Stimulated activated CD4-positive, alpha-beta T cell treated with anti-CD3 and anti-CD28 coated beads, TNF-alpha, amount 100 ng/mL, for 1 hour (primary cell): ENCODE measurements around the gene RGS16.

Experiments
- DNase-seq, 3 donors: peaks; one replicate each; pipeline ENCODE4 v3.0.0-alpha.2; 2020; ENCODE audit warnings: low read depth in 3 of 3, low spot score in 1 of 3

RGS16 gene

GRCh38 chr1:182586380-182586779 lies 17.8 kb downstream of the RGS16 start:
- no peak for DNase-seq

GRCh38 chr1:182584746-182585145 lies 19.4 kb downstream of the RGS16 start:
- no peak for DNase-seq

- no peak for DNase-seq
Observed at GRCh38 chr1:182580736-182581135, 23.5 kb downstream of the RGS16 start.

GRCh38 chr1:182575540-182576149 lies 28.5 kb downstream of the RGS16 start:
- DNase-seq: no peak

GRCh38 chr1:182574156-182574555 lies 30.0 kb downstream of the RGS16 start:
- no peak for DNase-seq

- no peak for DNase-seq
Observed at GRCh38 chr1:182570611-182570970, 33.6 kb downstream of the RGS16 start.

GRCh38 chr1:182569939-182570610 lies 34.1 kb downstream of the RGS16 start:
- no peak for DNase-seq

- DNase-seq: no peak
Observed at GRCh38 chr1:182568647-182569284, 35.4 kb downstream of the RGS16 start.

- no peak for DNase-seq
Observed at GRCh38 chr1:182567629-182568028, 36.6 kb downstream of the RGS16 start.

- DNase-seq: no peak
Observed at GRCh38 chr1:182565537-182565936, 38.7 kb downstream of the RGS16 start.

- no peak for DNase-seq
Observed at GRCh38 chr1:182564406-182565004, 39.7 kb downstream of the RGS16 start.

- DNase-seq: no peak
Observed at GRCh38 chr1:182563095-182563494, 41.1 kb downstream of the RGS16 start.

- DNase-seq: no peak
Observed at GRCh38 chr1:182561456-182561855, 42.7 kb downstream of the RGS16 start.

GRCh38 chr1:182560392-182560984 lies 43.7 kb downstream of the RGS16 start:
- DNase-seq: no peak

- DNase-seq: no peak
Observed at GRCh38 chr1:182556279-182556678, 47.9 kb downstream of the RGS16 start.

- no peak for DNase-seq
Observed at GRCh38 chr1:182555493-182555892, 48.7 kb downstream of the RGS16 start.

- no peak for DNase-seq
Observed at GRCh38 chr1:182552527-182552926, 51.7 kb downstream of the RGS16 start.

- DNase-seq: no peak
Observed at GRCh38 chr1:182549811-182550210, 54.4 kb downstream of the RGS16 start.

- DNase-seq: no peak
Observed at GRCh38 chr1:182549346-182549745, 54.8 kb downstream of the RGS16 start.
